HT1080 (cell line): ENCODE measurements around the gene MYO18B. TPM values are rescaled to one million over a fixed set of nuclear protein-coding genes. Genes with fewer than 3 reads are reported as not detected.

Experiments used
- DNase-seq: peaks from one replicate; pipeline ENCODE4 v3.0.0-alpha.2; 2015; ENCODE audit warnings: low read depth
- total RNA-seq: library from RNA; depleted of rRNA; stranded (reverse); fragments of >200 nt; shearing (Covaris generic); gene quantifications from 2 replicates; pipeline ENCODE4 v1.2.3, GENCODE V29; 2014

Gene MYO18B
- total RNA-seq, 1 experiment from 2014 or later, result 1.9 TPM

- no peak for DNase-seq
Observed at GRCh38 chr22:25712661-25713400, 29.2 kb upstream of the MYO18B start.

- DNase-seq, result no peak
Observed at GRCh38 chr22:25714070-25714469, 27.9 kb upstream of the MYO18B start.

GRCh38 chr22:25714739-25715138, 27.2 kb upstream of the MYO18B start:
- DNase-seq, result no peak

GRCh38 chr22:25716637-25717036, 25.4 kb upstream of the MYO18B start:
- DNase-seq, result no peak

GRCh38 chr22:25718135-25718840, 23.7 kb upstream of the MYO18B start:
- DNase-seq, result no peak

- no peak for DNase-seq
Observed at GRCh38 chr22:25722223-25722622, 19.8 kb upstream of the MYO18B start.

- no peak for DNase-seq
Observed at GRCh38 chr22:25722626-25723025, 19.4 kb upstream of the MYO18B start.

- DNase-seq, result no peak
Observed at GRCh38 chr22:25726241-25726640, 15.7 kb upstream of the MYO18B start.

GRCh38 chr22:25728071-25728470, 13.9 kb upstream of the MYO18B start:
- DNase-seq, result no peak

- no peak for DNase-seq
Observed at GRCh38 chr22:25729016-25729995, 12.7 kb upstream of the MYO18B start.

- DNase-seq, result no peak
Observed at GRCh38 chr22:25735650-25736049, 6.3 kb upstream of the MYO18B start.

- no peak for DNase-seq
Observed at GRCh38 chr22:25736378-25737011, 5.5 kb upstream of the MYO18B start.

- DNase-seq, result no peak
Observed at GRCh38 chr22:25739659-25740344, 2.2 kb upstream of the MYO18B start.

GRCh38 chr22:25742918-25743708, 1.1 kb downstream of the MYO18B start:
- DNase-seq, result no peak

- DNase-seq, result no peak
Observed at GRCh38 chr22:25744694-25745093, 2.7 kb downstream of the MYO18B start.

- DNase-seq, result peak; percentile 33
Observed at GRCh38 chr22:25745341-25746011, 3.5 kb downstream of the MYO18B start.

GRCh38 chr22:25746012-25746373, 4.0 kb downstream of the MYO18B start:
- DNase-seq, result peak; percentile 62

GRCh38 chr22:25747245-25747944, 5.4 kb downstream of the MYO18B start:
- DNase-seq, result peak; percentile 99

GRCh38 chr22:25748140-25748539, 6.2 kb downstream of the MYO18B start:
- no peak for DNase-seq
